NT2/D1 (cell line): ENCODE data around the gene KNCN.

Experiments used
- DNase-seq: peaks from one replicate; pipeline ENCODE4 v3.0.0-alpha.2; 2011; ENCODE audit warnings: low read depth, low spot score
- H3K27me3 ChIP-seq: 2 replicates; pipeline ENCODE4 v1.6.0; 2011; ENCODE audit warnings: mild to moderate bottlenecking; ENCODE audit not compliant: insufficient read length, insufficient read depth
- H3K36me3 ChIP-seq: 2 replicates; pipeline ENCODE4 v1.6.1; 2011; ENCODE audit warnings: mild to moderate bottlenecking, low read length, mixed read lengths; ENCODE audit not compliant: insufficient read depth, insufficient read length
- H3K4me1 ChIP-seq: 2 replicates; pipeline ENCODE4 v1.5.1; 2011; ENCODE audit not compliant: insufficient read depth, insufficient read length
- H3K4me3 ChIP-seq: 2 replicates; pipeline ENCODE4 v1.5.1; 2011; ENCODE audit warnings: low read depth; ENCODE audit not compliant: insufficient read length
- H3K9ac ChIP-seq: 2 replicates; pipeline ENCODE4 v1.6.0; 2011; ENCODE audit warnings: low read depth; ENCODE audit not compliant: insufficient read length
- H3K9me3 ChIP-seq: 2 replicates; pipeline ENCODE4 v1.5.1; 2011; ENCODE audit warnings: mild to moderate bottlenecking, low read length; ENCODE audit not compliant: insufficient read depth
- SUZ12 ChIP-seq: IDR thresholded peaks from 2 replicates; pipeline ENCODE4 v1.6.1; 2011; ENCODE audit not compliant: insufficient read length, insufficient read depth; ENCODE audit errors: extremely low read depth
- YY1 ChIP-seq: IDR thresholded peaks from 2 replicates; pipeline ENCODE4 v1.6.1; 2011; ENCODE audit not compliant: insufficient read length, insufficient read depth
- ZNF274 ChIP-seq: IDR thresholded peaks from 2 replicates; pipeline ENCODE4 v1.6.1; 2011; ENCODE audit warnings: mild to moderate bottlenecking, low read depth, low read length

The KNCN gene

GRCh38 chr1:46577671-46578070 lies 26.2 kb upstream of the KNCN start:
- no peaks in the 10 kb centered on the region for H3K27me3 ChIP-seq
- H3K9me3 ChIP-seq = no peaks in the 10 kb centered on the region
- no peak for DNase-seq
- H3K36me3 ChIP-seq = peaks cover 63% of the 10 kb centered on the region
- TF ChIP-seq SUZ12 (no peak), YY1 (no peak), ZNF274 (no peak)
- H3K4me3 ChIP-seq = no peak overlapping the region
- H3K4me1 ChIP-seq = peaks cover 14% of the 10 kb centered on the region
- H3K9ac ChIP-seq = no peak overlapping the region

DNA sequence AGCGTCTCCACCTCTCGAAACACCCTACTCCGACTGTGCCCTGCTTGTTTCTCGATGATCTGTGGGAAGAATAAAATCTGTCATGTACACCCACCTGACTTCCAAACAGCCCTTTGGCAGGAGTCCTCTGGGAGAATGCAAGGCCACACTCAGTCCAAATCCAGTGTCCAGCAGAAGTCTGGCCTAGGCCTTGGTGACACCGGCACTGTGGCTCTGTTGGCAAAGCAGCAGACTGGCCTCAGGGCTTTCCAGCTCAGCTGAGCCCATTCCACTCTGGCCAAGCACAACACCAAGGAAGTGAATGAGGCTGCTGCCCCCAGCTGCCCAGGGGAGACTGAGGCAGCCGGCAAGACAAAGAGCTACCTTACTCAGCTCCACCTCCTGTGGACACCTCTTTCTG lies 25.1 kb upstream of the KNCN start:
- no peaks in the 10 kb centered on the region for H3K27me3 ChIP-seq
- H3K36me3 ChIP-seq = peaks cover 56% of the 10 kb centered on the region
- H3K4me3 ChIP-seq = no peak overlapping the region
- no peak overlapping the region for H3K9ac ChIP-seq
- no peak for DNase-seq
- no peaks in the 10 kb centered on the region for H3K9me3 ChIP-seq
- no peak for TF ChIP-seq YY1
- no peak for TF ChIP-seq ZNF274
- no peak for TF ChIP-seq SUZ12
- H3K4me1 ChIP-seq = peaks cover 14% of the 10 kb centered on the region

DNA sequence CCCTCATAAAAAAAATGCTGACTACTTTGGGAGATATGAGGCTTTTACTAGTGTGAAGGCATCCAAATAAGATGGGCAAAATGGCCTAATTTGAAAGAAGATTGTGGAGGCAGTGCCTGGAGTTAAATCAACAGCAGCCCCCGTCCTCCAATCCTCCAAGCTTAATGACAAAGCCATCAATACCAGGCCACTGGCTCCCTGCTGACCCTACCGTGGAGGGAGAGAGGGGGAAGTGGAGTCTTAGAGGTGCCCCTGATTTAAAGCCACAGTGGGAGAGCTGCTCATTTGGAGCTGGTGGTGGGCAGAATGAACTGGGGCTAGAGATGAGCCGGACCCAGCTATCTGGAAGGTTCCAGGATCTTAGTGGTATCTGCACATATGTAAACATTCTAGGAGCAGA lies 24.3 kb upstream of the KNCN start:
- DNase-seq = peak; percentile 27
- no peaks in the 10 kb centered on the region for H3K27me3 ChIP-seq
- H3K9me3 ChIP-seq = no peaks in the 10 kb centered on the region
- H3K9ac ChIP-seq = no peak overlapping the region
- H3K4me1 ChIP-seq = peaks cover 14% of the 10 kb centered on the region
- H3K4me3 ChIP-seq = no peak overlapping the region
- TF ChIP-seq SUZ12 (no peak), YY1 (no peak), ZNF274 (no peak)
- peaks cover 55% of the 10 kb centered on the region for H3K36me3 ChIP-seq

- Histone ChIP-seq H3K4me3 (no peak overlapping the region), H3K27me3 (no peaks in the 10 kb centered on the region), H3K4me1 (peaks cover 16% of the 10 kb centered on the region), H3K9me3 (no peaks in the 10 kb centered on the region), H3K9ac (no peak overlapping the region), H3K36me3 (peaks cover 53% of the 10 kb centered on the region)
- no peak for DNase-seq
- no peak for TF ChIP-seq YY1
Measured at GRCh38 chr1:46575300-46575699, 23.9 kb upstream of the KNCN start.

GRCh38 chr1:46571691-46572225 lies 20.3 kb upstream of the KNCN start:
- Histone ChIP-seq H3K9ac (no peak overlapping the region), H3K9me3 (no peaks in the 10 kb centered on the region), H3K4me1 (peaks cover 20% of the 10 kb centered on the region), H3K36me3 (peaks cover 53% of the 10 kb centered on the region), H3K4me3 (no peak overlapping the region), H3K27me3 (no peaks in the 10 kb centered on the region)
- TF ChIP-seq YY1 (no peak), SUZ12 (no peak)
- DNase-seq = no peak

DNA sequence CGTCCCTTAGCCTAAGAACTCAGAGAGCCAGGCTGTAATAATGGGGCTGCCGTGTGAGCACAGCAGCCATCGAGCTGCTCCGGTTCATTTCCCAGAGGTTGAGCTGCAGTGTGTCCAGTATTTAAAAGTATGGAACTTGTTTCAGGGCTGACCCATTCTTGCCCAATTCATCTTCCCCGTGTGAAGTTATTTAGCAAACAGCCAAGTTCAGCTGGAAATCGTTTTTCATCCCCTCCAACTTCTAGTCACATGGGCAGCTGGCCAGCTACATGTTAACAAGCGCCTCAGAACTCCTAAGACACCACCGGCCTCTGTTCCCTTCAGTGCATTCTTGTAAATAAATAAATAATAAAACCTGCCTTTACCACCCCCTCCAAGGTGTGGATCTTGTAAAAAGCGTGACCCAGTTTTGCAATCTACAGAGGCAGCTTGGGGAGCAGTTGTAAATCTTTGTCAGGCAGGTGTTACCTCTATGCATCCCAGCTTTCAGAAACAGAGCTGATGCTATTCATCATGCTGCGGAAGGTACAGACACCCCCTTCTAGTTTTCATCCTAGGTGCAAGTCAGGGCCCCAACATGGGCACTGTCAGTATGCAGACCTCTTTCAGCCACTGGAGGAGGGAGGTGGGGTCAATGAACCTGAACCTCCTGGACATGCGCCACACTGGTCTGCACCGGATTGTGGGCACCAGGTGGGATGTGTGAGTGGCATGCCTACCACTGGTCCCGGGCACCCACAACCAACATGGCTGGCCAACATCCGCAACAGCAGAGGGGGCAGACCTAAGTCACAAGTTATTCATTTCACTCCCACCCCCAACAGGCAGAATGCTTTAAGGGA lies 18.7 kb upstream of the KNCN start:
- DNase-seq = no peak
- H3K9ac ChIP-seq = peak overlapping the region; percentile 0
- H3K36me3 ChIP-seq = peaks cover 50% of the 10 kb centered on the region
- H3K4me1 ChIP-seq = peaks cover 8% of the 10 kb centered on the region
- H3K9me3 ChIP-seq = no peaks in the 10 kb centered on the region
- H3K4me3 ChIP-seq = no peak overlapping the region
- H3K27me3 ChIP-seq = no peaks in the 10 kb centered on the region
- TF ChIP-seq ZNF274 = no peak
- no peak for TF ChIP-seq YY1
- no peak for TF ChIP-seq SUZ12

GRCh38 chr1:46569116-46569515 lies 17.7 kb upstream of the KNCN start:
- peaks cover 8% of the 10 kb centered on the region for H3K4me1 ChIP-seq

More at GRCh38 chr1:46569116-46569515, 17.7 kb upstream of the KNCN start:
- TF ChIP-seq YY1 (no peak), SUZ12 (no peak), ZNF274 (no peak)
- H3K27me3 ChIP-seq = no peaks in the 10 kb centered on the region
- H3K36me3 ChIP-seq = peaks cover 52% of the 10 kb centered on the region
- DNase-seq = no peak
- H3K4me3 ChIP-seq = no peak overlapping the region
- no peaks in the 10 kb centered on the region for H3K9me3 ChIP-seq
- no peak overlapping the region for H3K9ac ChIP-seq
